IMR-90 (cell line): ENCODE data around the gene E4F1. TPM values are rescaled to one million over a fixed set of nuclear protein-coding genes. Genes with fewer than 3 reads are reported as not detected.

Source experiments
- ATAC-seq: fragments of 200-7000 bp; cut with Tn5 transposase; 2 replicates; pipeline ENCODE4 v1.9.1; 2020; ENCODE audit warnings: low read depth, mild to moderate bottlenecking, moderate library complexity
- BruUV-seq: library from RNA; stranded (reverse); fragments of 400-500 nt; replicated peaks from 2 replicates; lab custom pipeline; 2021; lab: Mats Ljungman, UMichigan
- CTCF ChIA-PET: fragments of 300-600 bp; formaldehyde crosslinking; extraction: SDS; loops from one replicate; lab custom pipeline; 2021; ENCODE audit warnings: antibody characterized with exemption; lab: Yijun Ruan, JAX
- POLR2A ChIA-PET: fragments of 300-600 bp; sonication (Branson Sonifier 250); formaldehyde crosslinking; loops from one replicate; lab custom pipeline; 2022; ENCODE audit warnings: antibody characterized with exemption; ENCODE audit not compliant: unreplicated experiment; lab: Charles Lee
- DNase-seq: peaks from one replicate; pipeline ENCODE4 v3.0.0; 2013
- H2AFZ ChIP-seq: replicated peaks from 2 replicates; pipeline ENCODE3; 2013; ENCODE audit warnings: low read length, mild to moderate bottlenecking; ENCODE audit not compliant: poor library complexity
- H2AK5ac ChIP-seq: 2 replicates; pipeline ENCODE4 v1.6.1; 2013; ENCODE audit warnings: low read depth, low read length, inconsistent platforms
- H2AK9ac ChIP-seq: replicated peaks from 2 replicates; pipeline ENCODE3; 2013; ENCODE audit warnings: mild to moderate bottlenecking, low read depth, low read length, moderate library complexity; ENCODE audit not compliant: poor library complexity
- H2BK120ac ChIP-seq: 2 replicates; pipeline ENCODE4 v1.6.1; 2013; ENCODE audit warnings: low read depth, low read length, inconsistent platforms
- H2BK15ac ChIP-seq: 3 replicates; pipeline ENCODE4 v1.6.1; 2013; ENCODE audit warnings: low read depth, low read length, inconsistent platforms
- H2BK20ac ChIP-seq: 2 replicates; pipeline ENCODE4 v1.6.1; 2013; ENCODE audit warnings: low read depth, mild to moderate bottlenecking, inconsistent platforms, low read length, moderate library complexity
- H2BK5ac ChIP-seq: 2 replicates; pipeline ENCODE4 v1.6.1; 2013; ENCODE audit warnings: mild to moderate bottlenecking, low read depth, low read length, inconsistent platforms; ENCODE audit not compliant: poor library complexity, severe bottlenecking
- H3K14ac ChIP-seq: replicated peaks from 2 replicates; pipeline ENCODE4 v1.6.1; 2013; ENCODE audit warnings: low read depth, low read length, inconsistent platforms
- H3K18ac ChIP-seq: 2 replicates; pipeline ENCODE4 v1.6.1; 2013; ENCODE audit warnings: low read depth, low read length, control low read depth
- H3K23ac ChIP-seq: 2 replicates; pipeline ENCODE4 v1.6.1; 2013; ENCODE audit warnings: low read depth, low read length, inconsistent platforms
- H3K27ac ChIP-seq: 2 replicates; pipeline ENCODE4 v1.5.1; 2013; ENCODE audit warnings: mild to moderate bottlenecking, control low read depth, low read length; ENCODE audit not compliant: insufficient read depth
- H3K27me3 ChIP-seq: 2 replicates; pipeline ENCODE4 v1.6.1; 2013; ENCODE audit warnings: low read length; ENCODE audit not compliant: control insufficient read depth, insufficient read depth
- H3K36me3 ChIP-seq: 2 replicates; pipeline ENCODE4 v1.6.1; 2013; ENCODE audit warnings: low read length, mixed read lengths; ENCODE audit not compliant: control insufficient read depth, insufficient read depth
- H3K4ac ChIP-seq: 2 replicates; pipeline ENCODE4 v1.6.1; 2013; ENCODE audit warnings: low read depth, low read length, inconsistent platforms
- H3K4me1 ChIP-seq: 2 replicates; pipeline ENCODE4 v1.6.1; 2013; ENCODE audit warnings: low read length, mixed read lengths; ENCODE audit not compliant: control insufficient read depth, insufficient read depth
- H3K4me2 ChIP-seq: 2 replicates; pipeline ENCODE4 v1.6.1; 2013; ENCODE audit warnings: low read depth, mild to moderate bottlenecking, control low read depth, low read length, moderate library complexity
- H3K4me3 ChIP-seq: 2 replicates; pipeline ENCODE4 v1.5.1; 2013; ENCODE audit warnings: low read depth, mild to moderate bottlenecking, control low read depth, low read length, moderate library complexity; ENCODE audit not compliant: insufficient read depth
- H3K56ac ChIP-seq: 2 replicates; pipeline ENCODE4 v1.6.1; 2013; ENCODE audit warnings: low read length, inconsistent platforms; ENCODE audit not compliant: insufficient read depth; ENCODE audit errors: extremely low read depth
- H3K79me1 ChIP-seq, 2 experiments: 2 replicates each; pipeline ENCODE4 v1.6.1; 2013; ENCODE audit warnings: low read length in 2 of 2, inconsistent platforms in 1 of 2, low read depth in 1 of 2
- H3K9ac ChIP-seq: 2 replicates; pipeline ENCODE4 v1.6.1; 2013; ENCODE audit warnings: low read depth, low read length, control low read depth
- H3K9me1 ChIP-seq: 2 replicates; pipeline ENCODE4 v1.6.1; 2013; ENCODE audit warnings: low read length, inconsistent platforms; ENCODE audit not compliant: insufficient read depth
- H3K9me3 ChIP-seq: 2 replicates; pipeline ENCODE4 v1.6.1; 2013; ENCODE audit warnings: low read length; ENCODE audit not compliant: control insufficient read depth, insufficient read depth
- H4K20me1 ChIP-seq: 2 replicates; pipeline ENCODE4 v1.6.1; 2013; ENCODE audit warnings: low read length, inconsistent platforms; ENCODE audit not compliant: insufficient read depth
- H4K5ac ChIP-seq: 2 replicates; pipeline ENCODE4 v1.6.1; 2013; ENCODE audit warnings: mild to moderate bottlenecking, low read depth, low read length, control low read depth
- H4K8ac ChIP-seq, 2 experiments: 2 replicates each; pipeline ENCODE4 v1.6.1; 2013; ENCODE audit warnings: low read depth in 2 of 2, low read length in 2 of 2, control low read depth in 1 of 2, inconsistent platforms in 1 of 2
- H4K91ac ChIP-seq: 2 replicates; pipeline ENCODE4 v1.6.1; 2013; ENCODE audit warnings: low read depth, low read length, inconsistent platforms; ENCODE audit not compliant: insufficient read depth
- BHLHE40 ChIP-seq: fragments of 150-350 bp; IDR thresholded peaks from 2 replicates; pipeline ENCODE4 v1.6.1; 2016; ENCODE audit warnings: mild to moderate bottlenecking, low read depth, low read length
- CEBPB ChIP-seq: IDR thresholded peaks from 2 replicates; pipeline ENCODE4 v1.6.1; 2012; ENCODE audit warnings: low read depth, low read length, improper control_type of control experiment
- CHD1 ChIP-seq: IDR thresholded peaks from 2 replicates; pipeline ENCODE4 v1.6.1; 2012; ENCODE audit warnings: low read depth, low read length, improper control_type of control experiment
- CTCF ChIP-seq: conservative IDR thresholded peaks from 2 replicates; pipeline ENCODE4 v1.5.1; 2012; ENCODE audit warnings: mild to moderate bottlenecking, low read depth, low read length, improper control_type of control experiment
- FOS ChIP-seq: fragments of 150-350 bp; IDR thresholded peaks from 2 replicates; pipeline ENCODE4 v1.6.1; 2016; ENCODE audit warnings: low read depth, low read length
- MAFK ChIP-seq: IDR thresholded peaks from 2 replicates; pipeline ENCODE4 v1.6.1; 2012; ENCODE audit warnings: low read depth, low read length, improper control_type of control experiment
- MAZ ChIP-seq: IDR thresholded peaks from 2 replicates; pipeline ENCODE4 v1.6.1; 2012; ENCODE audit warnings: low read depth, mild to moderate bottlenecking, low read length, improper control_type of control experiment, moderate library complexity, borderline replicate concordance
- MXI1 ChIP-seq: IDR thresholded peaks from 2 replicates; pipeline ENCODE4 v1.6.1; 2012; ENCODE audit warnings: low read depth, mild to moderate bottlenecking, low read length, moderate library complexity, borderline replicate concordance
- NFE2L2 ChIP-seq: fragments of 150-350 bp; IDR thresholded peaks from 2 replicates; pipeline ENCODE4 v1.6.1; 2016; ENCODE audit warnings: low read depth, mild to moderate bottlenecking, low read length
- POLR2A ChIP-seq: IDR thresholded peaks from 2 replicates; pipeline ENCODE4 v1.6.1; 2012; ENCODE audit warnings: mild to moderate bottlenecking, low read depth, low read length
- RAD21 ChIP-seq: IDR thresholded peaks from 2 replicates; pipeline ENCODE4 v1.6.1; 2012; ENCODE audit warnings: low read length, improper control_type of control experiment
- RCOR1 ChIP-seq: IDR thresholded peaks from 2 replicates; pipeline ENCODE4 v1.6.1; 2012; ENCODE audit warnings: mild to moderate bottlenecking, low read length, improper control_type of control experiment; ENCODE audit not compliant: insufficient replicate concordance
- RFX5 ChIP-seq: IDR thresholded peaks from 2 replicates; pipeline ENCODE4 v1.8.0; 2012; ENCODE audit warnings: low read depth, mild to moderate bottlenecking, low read length, moderate library complexity
- SMC3 ChIP-seq: fragments of 150-350 bp; IDR thresholded peaks from 2 replicates; pipeline ENCODE4 v1.6.1; 2016; ENCODE audit warnings: low read depth, mild to moderate bottlenecking, antibody characterized with exemption, low read length, moderate library complexity
- USF2 ChIP-seq: fragments of 150-350 bp; IDR thresholded peaks from 2 replicates; pipeline ENCODE4 v1.6.1; 2017; ENCODE audit warnings: mild to moderate bottlenecking, antibody characterized with exemption, low read length, low read depth
- WGBS, 2 experiments: methylation state at CpG; one replicate each; pipeline versions ENCODE4 v1.1.5 to v1.1.7; 2013; ENCODE audit warnings: missing lambda C conversion rate in 2 of 2; ENCODE audit not compliant: insufficient read length in 1 of 2; ENCODE audit errors: extremely low coverage in 2 of 2; 5-methylcytosine and 5-hydroxymethylcytosine counted together
- dilution Hi-C: fragments of 300-500 bp; cut with HindIII; formaldehyde crosslinking; loops from one replicate; pipeline ENCODE4 v1.14.3; 2018; ENCODE audit warnings: low sequenced_read_pairs; ENCODE audit not compliant: unreplicated experiment
- in situ Hi-C: fragments of 300-500 bp; cut with MboI; formaldehyde crosslinking; loops from 3 replicates; pipeline ENCODE4 v1.14.3; 2019; ENCODE audit warnings: low sequenced_read_pairs, inconsistent platforms, mixed read lengths
- intact Hi-C: fragments of 100-400 bp; cut with micrococcal nuclease; formaldehyde crosslinking; loops from 2 replicates; pipeline ENCODE4 v1.10.0; 2022
- polyA plus RNA-seq, 3 experiments: library from polyadenylated mRNA; depleted of rRNA; stranded (reverse); fragments of >200 nt; gene quantifications; 2 replicates each; pipeline ENCODE4 v1.2.3, GENCODE V29; 2012; ENCODE audit warnings: low replicate concordance in 1 of 3
- total RNA-seq: library from RNA; depleted of rRNA; stranded (reverse); fragments of >200 nt; gene quantifications from 2 replicates; pipeline ENCODE4 v1.2.3, GENCODE V29; 2012
- TF ChIP-seq, protein P1 (sequence below): fragments of 150-350 bp; IDR thresholded peaks from 2 replicates; pipeline ENCODE4 v1.6.1; 2016; ENCODE audit warnings: low read depth, mild to moderate bottlenecking, low read length, moderate library complexity, borderline replicate concordance

Gene E4F1
- total and polyA plus RNA-seq, 2 of the 4 experiments (the other 2 are of a cell fraction): 13.1 to 33.0 TPM

DNA sequence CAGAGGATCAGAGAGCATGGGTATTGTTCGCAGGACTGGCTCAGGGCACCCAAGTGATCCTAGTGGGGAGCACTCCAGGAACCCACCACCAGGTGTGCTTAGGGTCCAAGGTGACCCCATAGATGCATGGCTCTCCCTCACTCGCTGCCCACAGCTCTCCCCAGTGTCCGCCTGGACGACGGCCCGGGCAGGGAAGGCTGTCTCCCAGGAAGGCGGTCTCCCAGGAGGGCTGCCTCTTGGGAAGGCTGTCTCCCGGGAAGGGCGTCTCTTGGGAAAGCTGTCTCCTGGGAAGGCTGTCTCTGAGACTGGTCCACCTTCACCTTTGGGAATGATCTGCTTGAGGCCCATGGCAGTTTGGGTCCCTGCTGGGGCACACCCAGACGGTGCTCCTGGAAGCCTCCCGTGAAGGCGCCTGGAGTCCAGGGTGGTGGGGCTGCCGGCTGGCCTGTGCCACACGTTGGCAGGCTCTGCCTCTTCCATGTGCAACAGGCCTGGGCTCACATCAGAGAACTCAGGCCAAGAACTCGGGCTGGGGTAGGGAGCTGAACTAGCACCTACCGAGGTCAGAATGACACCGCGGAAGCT, 23.0 kb downstream of the E4F1 start:
- intact Hi-C loops: no loop called here
- ATAC-seq: no peak

More for the DNA sequence above, 23.0 kb downstream of the E4F1 start:
- H3K9me3 ChIP-seq: no peaks in the 10 kb centered on the region
- ChIA-PET CTCF (no interaction called here), POLR2A (no interaction called here)
- no peaks in the 10 kb centered on the region; the same call in 1 of the 2 replicates for H4K20me1 ChIP-seq
- H3K4ac ChIP-seq: no peak overlapping the region
- no peak overlapping the region for H2BK15ac ChIP-seq
- 0 out of 2 replicates have a peak, but pooled peaks cover 2% of the 10 kb centered on the region for H3K9me1 ChIP-seq
- H2AK5ac ChIP-seq: no peak overlapping the region
- H3K4me2 ChIP-seq: no peak overlapping the region
- H3K4me3 ChIP-seq: no peak overlapping the region
- H3K4me1 ChIP-seq: 0 out of 2 replicates have a peak, but pooled peaks cover 4% of the 10 kb centered on the region
- no peak overlapping the region for H2BK20ac ChIP-seq
- H3K18ac ChIP-seq: no peak overlapping the region
- H3K79me1 ChIP-seq: peaks cover 20 to 43% of the 10 kb centered on the region in 2 experiments
- H4K5ac ChIP-seq: no peak overlapping the region
- H2BK120ac ChIP-seq: no peak overlapping the region
- 93% methylated on average over 13 of the region's 18 CpGs; no CpG with 5 or more reads in 1 of the 2 experiments for WGBS, 2 experiments
- BruUV-seq: no TSS peak
- no peak overlapping the region for H2AK9ac ChIP-seq
- no peak overlapping the region for H3K23ac ChIP-seq
- no peak overlapping the region for H3K9ac ChIP-seq
- dilution Hi-C loops (no loop called here), in situ Hi-C loops (no loop called here)
- H3K36me3 ChIP-seq: peaks cover 46% of the 10 kb centered on the region
- H2AFZ ChIP-seq: no peak overlapping the region
- H3K27ac ChIP-seq: no peak overlapping the region
- no peaks in the 10 kb centered on the region for H3K27me3 ChIP-seq
- H4K8ac ChIP-seq: no peak overlapping the region
- DNase-seq: no peak
- H3K56ac ChIP-seq: no peak overlapping the region
- no peak overlapping the region for H3K14ac ChIP-seq
- TF ChIP-seq CTCF: no peak
- TF ChIP-seq RAD21: no peak
- no peak for TF ChIP-seq BHLHE40
- no peak for TF ChIP-seq NFE2L2
- no peak for TF ChIP-seq CHD1
- no peak for TF ChIP-seq CEBPB
- no peak for TF ChIP-seq MXI1
- TF ChIP-seq POLR2A: no peak
- no peak for TF ChIP-seq SMC3
- TF ChIP-seq USF2: no peak
- TF ChIP-seq FOS: no peak
- TF ChIP-seq MAZ: no peak
- TF ChIP-seq MAFK: no peak
- TF ChIP-seq RCOR1: no peak
- TF ChIP-seq, protein P1, sequence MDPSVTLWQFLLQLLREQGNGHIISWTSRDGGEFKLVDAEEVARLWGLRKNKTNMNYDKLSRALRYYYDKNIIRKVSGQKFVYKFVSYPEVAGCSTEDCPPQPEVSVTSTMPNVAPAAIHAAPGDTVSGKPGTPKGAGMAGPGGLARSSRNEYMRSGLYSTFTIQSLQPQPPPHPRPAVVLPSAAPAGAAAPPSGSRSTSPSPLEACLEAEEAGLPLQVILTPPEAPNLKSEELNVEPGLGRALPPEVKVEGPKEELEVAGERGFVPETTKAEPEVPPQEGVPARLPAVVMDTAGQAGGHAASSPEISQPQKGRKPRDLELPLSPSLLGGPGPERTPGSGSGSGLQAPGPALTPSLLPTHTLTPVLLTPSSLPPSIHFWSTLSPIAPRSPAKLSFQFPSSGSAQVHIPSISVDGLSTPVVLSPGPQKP: no peak
- TF ChIP-seq RFX5: no peak
- H4K91ac ChIP-seq: no peak overlapping the region
- no peak overlapping the region for H2BK5ac ChIP-seq
